RWPE1 (cell line): ENCODE measurements around the gene NUB1.
"Not testable (repeated sequence)": the region's sequence is repeated elsewhere in the genome, so short reads cannot be mapped to it uniquely, and the experiment has no call there.

ENCODE experiments used
- CTCF ChIA-PET: fragments of 350-600 bp; sonication (Branson Sonifier 250); formaldehyde crosslinking; extraction: SDS; loops from one replicate; lab custom pipeline; 2021; lab: Yijun Ruan, JAX
- POLR2A ChIA-PET: fragments of 400-600 bp; formaldehyde crosslinking; extraction: SDS; loops from one replicate; lab custom pipeline; 2020; ENCODE audit warnings: antibody characterized with exemption; ENCODE audit not compliant: low non-redundant PET; lab: Yijun Ruan, JAX
- DNase-seq: peaks from one replicate; pipeline ENCODE4 v3.0.0; 2012; ENCODE audit warnings: low spot score
- H3K27ac ChIP-seq: fragments of 450-650 bp; 2 replicates; pipeline ENCODE4 v1.5.1; 2017
- CTCF ChIP-seq: fragments of 450-650 bp; conservative IDR thresholded peaks from 2 replicates; pipeline ENCODE4 v1.5.1; 2017; ENCODE audit warnings: low read depth, mild to moderate bottlenecking

Gene NUB1

DNA sequence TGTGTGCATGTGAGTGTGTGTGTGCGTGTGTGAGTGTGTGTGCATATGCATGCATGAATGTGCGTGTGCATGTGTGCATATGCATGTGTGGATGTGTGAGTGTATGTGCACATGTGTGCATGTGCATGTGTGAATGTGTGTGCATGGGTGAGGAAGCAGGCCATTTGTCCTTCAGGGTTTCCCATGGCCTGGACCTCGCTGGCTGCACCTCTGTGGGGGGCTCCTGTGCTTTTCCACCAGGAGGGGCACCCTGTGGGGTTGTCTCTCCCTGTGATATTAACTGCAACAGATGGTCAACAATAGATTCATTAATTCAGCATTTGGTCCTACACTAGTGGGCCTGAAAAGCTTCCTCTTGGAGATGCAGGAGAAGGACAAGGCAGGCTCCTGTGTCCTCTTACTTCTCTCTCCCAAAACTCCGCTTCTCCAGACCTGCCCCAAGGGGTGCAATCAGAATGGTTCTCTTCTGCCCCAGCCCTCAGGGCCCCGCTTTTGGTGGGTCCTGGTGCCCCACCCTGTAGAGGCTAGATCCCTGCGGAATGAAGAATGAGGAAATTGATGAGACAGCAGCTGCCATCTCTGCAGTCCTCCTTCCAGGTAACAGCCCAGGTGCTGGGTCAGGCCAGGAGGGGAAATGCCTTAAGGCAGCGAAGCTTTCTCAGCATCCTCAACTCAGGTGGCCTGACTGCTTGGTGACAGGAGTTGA is 41.5 kb upstream of the NUB1 start:
- DNase-seq = no peak
- no peak overlapping the region for H3K27ac ChIP-seq
- no peak for TF ChIP-seq CTCF
- POLR2A ChIA-PET = no interaction called here
- CTCF ChIA-PET = no interaction called here

GRCh38 chr7:151301471-151302462 is 39.8 kb upstream of the NUB1 start:
- ChIA-PET POLR2A (no interaction called here), CTCF (interaction anchor here (0.6 kb wide), 1 partner anchor 36 kb away, joined by 4 read pairs; no protein-coding TSS in a partner anchor)
- no peak overlapping the region for H3K27ac ChIP-seq
- no peak for DNase-seq
- TF ChIP-seq CTCF = no peak

GRCh38 chr7:151304251-151304650 is 37.4 kb upstream of the NUB1 start:
- POLR2A ChIA-PET, DNase-seq, H3K27ac ChIP-seq: not testable (repeated sequence)
- CTCF ChIA-PET = interaction anchor here (0.6 to 0.8 kb wide), 4 partner anchors 13 to 100 kb away, joined by 4 to 5 read pairs (median 4); no protein-coding TSS in a partner anchor

GRCh38 chr7:151304856-151305255 is 36.8 kb upstream of the NUB1 start:
- CTCF ChIA-PET = interaction anchor here (0.6 kb wide), 1 partner anchor 505 kb away, joined by 4 read pairs; no protein-coding TSS in a partner anchor
- POLR2A ChIA-PET = no interaction called here
- H3K27ac ChIP-seq = no peak overlapping the region
- no peak for DNase-seq
- TF ChIP-seq CTCF = no peak

DNA sequence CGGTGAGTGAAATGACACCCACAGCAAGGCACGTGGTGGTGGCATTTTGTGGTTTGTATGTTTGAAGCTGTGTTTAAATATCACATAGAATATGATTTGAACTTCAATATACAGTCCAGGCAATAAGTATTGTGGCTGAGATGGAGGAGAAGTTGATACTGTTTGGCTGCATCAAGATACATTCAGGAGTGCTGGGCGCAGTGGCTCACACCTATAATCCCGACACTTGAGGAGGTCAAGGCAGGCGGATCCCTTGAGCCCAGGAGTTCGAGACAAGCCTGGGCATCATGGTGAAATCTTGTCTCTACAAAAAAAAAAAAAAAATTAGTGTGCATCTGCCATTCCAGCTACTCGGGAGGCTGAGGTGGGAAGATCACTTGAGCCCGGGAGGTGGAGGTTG is 35.2 kb upstream of the NUB1 start:
- no peak overlapping the region for H3K27ac ChIP-seq
- POLR2A ChIA-PET = no interaction called here
- TF ChIP-seq CTCF = no peak
- no peak for DNase-seq
- CTCF ChIA-PET = interaction anchor here (1.6 kb wide), 1 partner anchor 9 kb away, joined by 4 read pairs; no protein-coding TSS in a partner anchor

DNA sequence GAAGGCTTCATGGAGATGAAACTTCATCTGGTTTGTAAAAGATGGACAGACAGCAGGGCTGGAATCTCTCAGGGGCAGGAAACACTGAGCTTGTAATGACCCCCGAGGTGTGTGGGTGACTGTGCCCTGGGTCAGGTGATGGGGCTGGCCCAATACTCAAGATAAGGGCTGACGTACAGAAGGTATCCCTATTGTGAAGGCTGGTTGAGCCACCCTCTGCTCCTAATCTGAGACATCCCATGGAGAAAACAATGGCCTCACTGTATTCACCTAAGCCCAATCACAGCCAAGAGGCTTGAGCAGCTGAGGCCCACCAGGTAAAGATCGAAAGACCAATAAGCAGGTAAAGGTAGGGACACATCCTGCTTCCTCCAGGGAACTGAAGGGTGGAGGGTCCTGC is 34.8 kb upstream of the NUB1 start:
- CTCF ChIA-PET = interaction anchor here (1.6 kb wide), 1 partner anchor 8 kb away, joined by 4 read pairs; no protein-coding TSS in a partner anchor
- no peak for TF ChIP-seq CTCF
- no peak overlapping the region for H3K27ac ChIP-seq
- no peak for DNase-seq
- POLR2A ChIA-PET = no interaction called here
